T-helper 1 cell treated with Interleukin-12 subunit alpha and Interleukin-12 subunit beta and Interleukin-4 antibody, amounts not matched to agents 30 μg/mL and 1 μg/mL, for 36 hours (primary cell): Measurements from ENCODE around the gene CDK16.
"Not testable (repeated sequence)": the region's sequence is repeated elsewhere in the genome, so short reads cannot be mapped to it uniquely, and the experiment has no call there.

ENCODE experiments used
- H3K27ac Mint-ChIP-seq: one replicate; pipeline ENCODE4 v1.8.0; 2021; ENCODE audit warnings: mild to moderate bottlenecking, mixed read lengths
- H3K27me3 Mint-ChIP-seq: one replicate; pipeline ENCODE4 v1.8.0; 2021; ENCODE audit warnings: low read depth, mixed read lengths
- H3K36me3 Mint-ChIP-seq: one replicate; pipeline ENCODE4 v1.8.0; 2021; ENCODE audit warnings: low read depth, mixed read lengths
- H3K4me1 Mint-ChIP-seq: one replicate; pipeline ENCODE4 v1.8.0; 2021; ENCODE audit warnings: low read depth, mixed read lengths
- H3K4me3 Mint-ChIP-seq: one replicate; pipeline ENCODE4 v1.8.0; 2021; ENCODE audit warnings: mild to moderate bottlenecking, moderate library complexity, mixed read lengths
- H3K9me3 Mint-ChIP-seq: one replicate; pipeline ENCODE4 v1.8.0; 2021; ENCODE audit warnings: mixed read lengths

Gene CDK16

GRCh38 chrX:47239199-47239598 lies 20.7 kb downstream of the CDK16 start:
- Mint-ChIP-seq H3K9me3 (no peaks in the 10 kb centered on the region), H3K4me1 (peaks cover 6% of the 10 kb centered on the region), H3K36me3 (peaks cover 13% of the 10 kb centered on the region), H3K27me3 (no peaks in the 10 kb centered on the region), H3K27ac (no peak overlapping the region), H3K4me3 (no peak overlapping the region)

GRCh38 chrX:47239898-47240545 lies 21.5 kb downstream of the CDK16 start:
- no peaks in the 10 kb centered on the region for H3K9me3 Mint-ChIP-seq
- H3K4me3 Mint-ChIP-seq = no peak overlapping the region
- H3K4me1 Mint-ChIP-seq = peaks cover 5% of the 10 kb centered on the region
- H3K36me3 Mint-ChIP-seq = peaks cover 16% of the 10 kb centered on the region
- H3K27me3 Mint-ChIP-seq = no peaks in the 10 kb centered on the region
- no peak overlapping the region for H3K27ac Mint-ChIP-seq

- Mint-ChIP-seq H3K4me3 (no peak overlapping the region), H3K4me1 (peaks cover under 1% of the 10 kb centered on the region), H3K27me3 (no peaks in the 10 kb centered on the region), H3K27ac (no peak overlapping the region), H3K36me3 (peaks cover 12% of the 10 kb centered on the region), H3K9me3 (no peaks in the 10 kb centered on the region)
Observed at GRCh38 chrX:47240619-47241018, 22.1 kb downstream of the CDK16 start.

GRCh38 chrX:47241201-47242011 lies 22.9 kb downstream of the CDK16 start:
- no peaks in the 10 kb centered on the region for H3K27me3 Mint-ChIP-seq
- H3K4me3 Mint-ChIP-seq = no peak overlapping the region
- H3K9me3 Mint-ChIP-seq = no peaks in the 10 kb centered on the region
- H3K36me3 Mint-ChIP-seq = peaks cover 16% of the 10 kb centered on the region
- no peaks in the 10 kb centered on the region for H3K4me1 Mint-ChIP-seq
- no peak overlapping the region for H3K27ac Mint-ChIP-seq

GRCh38 chrX:47242321-47242720 lies 23.8 kb downstream of the CDK16 start:
- no peak overlapping the region for H3K4me3 Mint-ChIP-seq
- H3K4me1 Mint-ChIP-seq = no peaks in the 10 kb centered on the region
- no peaks in the 10 kb centered on the region for H3K9me3 Mint-ChIP-seq
- H3K36me3 Mint-ChIP-seq = peaks cover 16% of the 10 kb centered on the region
- no peak overlapping the region for H3K27ac Mint-ChIP-seq
- H3K27me3 Mint-ChIP-seq = no peaks in the 10 kb centered on the region

GRCh38 chrX:47243351-47243750 lies 24.9 kb downstream of the CDK16 start:
- no peaks in the 10 kb centered on the region for H3K4me1 Mint-ChIP-seq
- H3K36me3 Mint-ChIP-seq = peaks cover 21% of the 10 kb centered on the region
- no peak overlapping the region for H3K4me3 Mint-ChIP-seq
- H3K9me3 Mint-ChIP-seq = no peaks in the 10 kb centered on the region
- no peaks in the 10 kb centered on the region for H3K27me3 Mint-ChIP-seq
- no peak overlapping the region for H3K27ac Mint-ChIP-seq

- peaks cover 21% of the 10 kb centered on the region for H3K36me3 Mint-ChIP-seq
- no peak overlapping the region for H3K4me3 Mint-ChIP-seq
- H3K9me3 Mint-ChIP-seq = no peaks in the 10 kb centered on the region
- no peaks in the 10 kb centered on the region for H3K4me1 Mint-ChIP-seq
- no peak overlapping the region for H3K27ac Mint-ChIP-seq
- no peaks in the 10 kb centered on the region for H3K27me3 Mint-ChIP-seq
Observed at GRCh38 chrX:47244676-47245075, 26.2 kb downstream of the CDK16 start.

- Mint-ChIP-seq H3K36me3 (peaks cover 17% of the 10 kb centered on the region), H3K9me3 (no peaks in the 10 kb centered on the region), H3K4me3 (no peak overlapping the region), H3K4me1 (no peaks in the 10 kb centered on the region), H3K27me3 (no peaks in the 10 kb centered on the region), H3K27ac (no peak overlapping the region)
Observed at GRCh38 chrX:47245156-47245555, 26.7 kb downstream of the CDK16 start.

- no peaks in the 10 kb centered on the region for H3K27me3 Mint-ChIP-seq
- no peaks in the 10 kb centered on the region for H3K9me3 Mint-ChIP-seq
- no peaks in the 10 kb centered on the region for H3K4me1 Mint-ChIP-seq
- no peak overlapping the region for H3K27ac Mint-ChIP-seq
- no peak overlapping the region for H3K4me3 Mint-ChIP-seq
- peaks cover 12% of the 10 kb centered on the region for H3K36me3 Mint-ChIP-seq
Observed at GRCh38 chrX:47247206-47247998, 28.9 kb downstream of the CDK16 start.

- Mint-ChIP-seq H3K27ac (no peak overlapping the region), H3K36me3 (peaks cover 12% of the 10 kb centered on the region), H3K4me1 (no peaks in the 10 kb centered on the region), H3K4me3 (no peak overlapping the region), H3K27me3 (no peaks in the 10 kb centered on the region), H3K9me3 (no peaks in the 10 kb centered on the region)
Observed at GRCh38 chrX:47247999-47248320, 29.5 kb downstream of the CDK16 start.

- Mint-ChIP-seq H3K27ac (no peak overlapping the region), H3K4me1 (no peaks in the 10 kb centered on the region), H3K36me3 (peaks cover 12% of the 10 kb centered on the region), H3K27me3 (no peaks in the 10 kb centered on the region), H3K4me3 (no peak overlapping the region), H3K9me3 (no peaks in the 10 kb centered on the region)
Observed at GRCh38 chrX:47248576-47248975, 30.1 kb downstream of the CDK16 start.

GRCh38 chrX:47250017-47250347 lies 31.5 kb downstream of the CDK16 start:
- Mint-ChIP-seq H3K27me3 (no peaks in the 10 kb centered on the region), H3K9me3 (peaks cover 5% of the 10 kb centered on the region), H3K4me3 (no peak overlapping the region), H3K36me3 (peaks cover 9% of the 10 kb centered on the region), H3K27ac (no peak overlapping the region), H3K4me1 (no peaks in the 10 kb centered on the region)

- not testable (repeated sequence) for H3K27ac Mint-ChIP-seq, H3K4me1 Mint-ChIP-seq, H3K4me3 Mint-ChIP-seq, H3K36me3 Mint-ChIP-seq, H3K9me3 Mint-ChIP-seq, H3K27me3 Mint-ChIP-seq
Observed at GRCh38 chrX:47257620-47258019, 39.1 kb downstream of the CDK16 start.

- H3K9me3 Mint-ChIP-seq = no peaks in the 10 kb centered on the region
- H3K27me3 Mint-ChIP-seq = no peaks in the 10 kb centered on the region
- H3K4me3 Mint-ChIP-seq = no peak overlapping the region
- H3K4me1 Mint-ChIP-seq = peaks cover 9% of the 10 kb centered on the region
- H3K36me3 Mint-ChIP-seq = no peaks in the 10 kb centered on the region
- H3K27ac Mint-ChIP-seq = peak overlapping the region; percentile 64
Observed at GRCh38 chrX:47264483-47265173, 46.1 kb downstream of the CDK16 start.
